GM18873 (cell line): Measurements from ENCODE around the gene FAM53B.

Source experiments
- ATAC-seq: cut with Tn5 transposase; IDR thresholded peaks from one replicate; pipeline ENCODE4 v1.9.1; 2021; ENCODE audit warnings: mild to moderate bottlenecking, moderate library complexity, moderate number of reproducible peaks; ENCODE audit not compliant: unreplicated experiment, low FRiP score

FAM53B gene

DNA sequence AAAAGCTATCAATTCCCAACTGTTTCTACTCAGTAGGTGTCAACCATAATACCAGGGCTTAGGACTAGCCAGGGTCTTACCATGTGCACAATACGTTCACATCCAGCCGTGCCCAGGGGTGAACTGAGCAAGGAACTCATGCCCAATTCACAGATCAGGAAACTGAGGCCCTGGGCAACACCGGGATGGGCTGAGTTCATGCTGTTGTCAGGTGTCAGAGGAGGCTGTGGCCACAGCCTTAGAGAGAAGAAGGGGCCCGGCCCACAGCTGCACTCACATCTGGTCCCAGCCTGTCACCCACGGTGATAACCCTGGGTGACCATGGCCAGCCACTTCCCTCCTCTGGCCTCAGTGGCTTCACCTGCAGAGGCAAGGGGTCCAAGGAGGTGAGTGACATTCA, 92.0 kb downstream of the FAM53B start:
- no peak for ATAC-seq

DNA sequence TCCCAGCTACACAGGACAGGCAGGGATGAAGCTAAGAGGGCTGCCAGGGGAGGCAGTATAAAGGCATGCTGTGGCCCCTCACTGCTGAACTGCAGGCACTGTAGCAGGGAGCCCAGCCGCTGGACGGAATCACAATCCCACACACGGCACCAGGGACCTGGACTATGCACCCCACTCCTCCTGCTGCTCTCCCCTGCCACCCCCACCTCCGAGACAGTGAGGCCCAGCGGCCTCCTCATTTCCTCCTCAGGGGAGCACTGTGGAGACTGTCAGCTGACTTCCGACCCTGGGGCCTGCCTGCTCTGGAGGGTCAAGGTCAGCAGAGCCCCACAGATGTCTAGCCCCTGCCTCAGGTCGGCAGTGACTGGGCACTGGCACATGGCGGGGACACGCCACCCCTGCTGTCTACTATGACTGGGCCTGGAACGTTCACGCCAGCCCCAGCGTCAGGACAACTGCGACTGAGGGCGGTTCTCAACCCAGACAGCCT, 92.7 kb downstream of the FAM53B start:
- ATAC-seq, result no peak

DNA sequence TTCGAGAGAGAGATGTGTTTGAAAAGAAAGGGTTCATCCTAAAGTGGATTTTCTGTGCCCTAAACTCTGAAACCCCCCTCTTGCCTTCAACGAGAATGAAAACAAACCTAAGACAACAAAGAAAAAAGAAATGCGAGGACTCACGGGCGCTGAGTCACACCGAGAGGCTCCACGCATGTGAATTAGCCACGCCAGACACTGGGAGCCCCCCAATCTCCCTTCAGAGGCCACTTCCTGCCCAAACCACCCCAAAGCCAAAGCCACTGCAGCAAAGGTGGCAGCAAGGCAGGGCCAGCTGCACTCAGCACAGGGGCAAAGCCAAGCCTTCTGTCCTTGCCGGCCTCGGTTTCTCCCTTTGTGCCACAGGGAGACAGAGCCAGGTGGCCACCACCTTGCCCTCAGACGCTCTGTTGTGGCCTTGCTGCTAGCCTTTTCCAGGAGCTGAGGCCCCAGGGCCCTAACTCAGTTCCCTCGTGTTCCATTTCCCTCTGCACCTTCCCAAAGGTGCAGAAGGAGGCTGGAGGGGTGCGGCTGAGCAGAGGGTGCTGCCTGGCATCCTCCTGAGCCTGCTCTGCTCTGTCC, 93.3 kb downstream of the FAM53B start:
- no peak for ATAC-seq

DNA sequence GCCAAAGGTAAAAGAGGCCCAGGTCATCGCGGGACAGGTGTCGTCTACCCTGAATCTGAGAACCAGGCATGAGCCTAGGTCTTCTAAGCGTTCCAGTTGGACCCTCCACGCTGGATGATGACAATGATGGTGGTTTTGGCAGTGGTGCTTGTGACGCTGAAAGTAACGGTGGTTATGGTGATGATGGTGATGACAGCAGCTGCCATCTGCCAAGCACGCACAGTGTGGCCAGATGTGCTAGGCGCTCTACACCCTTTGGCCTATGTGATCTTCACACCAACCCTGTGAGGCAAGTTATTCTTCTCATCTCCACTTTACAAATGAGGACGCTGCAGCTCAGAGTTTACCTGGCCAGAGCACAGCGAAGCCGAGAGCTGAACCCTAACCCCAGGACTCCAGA, 93.9 kb downstream of the FAM53B start:
- ATAC-seq, result no peak

DNA sequence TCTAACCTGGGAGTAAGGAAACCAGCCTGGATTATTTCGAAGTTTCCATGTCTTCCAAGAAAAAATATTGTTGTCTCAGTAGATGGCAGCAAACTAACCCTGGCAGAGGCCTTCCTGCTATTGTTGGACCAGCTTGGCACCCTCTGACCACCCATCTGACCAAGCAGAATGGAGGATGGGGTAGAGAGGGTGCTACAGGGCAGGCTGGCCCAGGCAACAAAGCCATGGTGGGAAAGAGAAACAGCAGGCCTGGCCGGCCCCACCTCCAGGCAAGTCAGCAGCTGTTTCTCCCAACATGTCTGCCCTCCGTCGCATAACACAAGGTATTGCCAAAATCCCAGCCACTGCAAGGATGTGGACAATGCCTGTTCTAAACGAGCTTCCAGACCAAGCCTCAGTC, 95.0 kb downstream of the FAM53B start:
- no peak for ATAC-seq

DNA sequence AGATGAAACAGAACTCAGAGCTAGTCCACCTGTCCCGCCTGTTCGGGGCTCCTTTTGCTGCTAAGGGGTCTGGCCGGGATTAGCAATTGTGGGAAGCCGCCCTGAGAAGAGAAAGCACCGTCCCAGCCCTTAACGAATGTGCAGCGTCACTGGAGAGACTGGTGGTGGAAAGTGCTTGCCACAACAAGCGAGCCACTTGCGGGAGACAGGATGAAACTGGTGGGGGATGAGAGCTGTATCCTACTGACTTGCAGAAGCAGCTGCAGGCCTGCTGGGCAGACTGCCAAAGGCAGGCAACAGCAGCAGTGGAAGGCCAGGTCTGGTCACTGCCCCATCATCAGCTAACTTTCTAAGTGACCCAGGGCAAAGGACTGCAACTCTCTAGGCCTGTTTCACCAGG, 95.4 kb downstream of the FAM53B start:
- ATAC-seq, result no peak

DNA sequence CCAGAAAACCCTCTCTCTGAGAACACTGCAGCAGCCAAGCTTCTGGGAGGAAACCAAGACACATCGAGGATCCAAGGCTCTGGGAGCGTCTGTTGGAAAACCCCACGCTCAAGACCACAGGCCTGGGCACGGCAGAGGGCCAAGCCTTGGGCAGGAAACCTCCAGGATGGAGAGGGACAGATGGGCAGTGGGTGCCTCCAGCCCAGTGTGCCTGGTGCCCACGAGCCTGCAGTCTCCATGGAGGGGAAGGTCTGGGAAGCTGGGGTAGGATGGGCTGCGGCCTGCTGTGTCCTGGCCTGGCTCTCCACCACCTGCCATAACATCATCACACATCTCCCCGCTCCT, 96.1 kb downstream of the FAM53B start:
- no peak for ATAC-seq

DNA sequence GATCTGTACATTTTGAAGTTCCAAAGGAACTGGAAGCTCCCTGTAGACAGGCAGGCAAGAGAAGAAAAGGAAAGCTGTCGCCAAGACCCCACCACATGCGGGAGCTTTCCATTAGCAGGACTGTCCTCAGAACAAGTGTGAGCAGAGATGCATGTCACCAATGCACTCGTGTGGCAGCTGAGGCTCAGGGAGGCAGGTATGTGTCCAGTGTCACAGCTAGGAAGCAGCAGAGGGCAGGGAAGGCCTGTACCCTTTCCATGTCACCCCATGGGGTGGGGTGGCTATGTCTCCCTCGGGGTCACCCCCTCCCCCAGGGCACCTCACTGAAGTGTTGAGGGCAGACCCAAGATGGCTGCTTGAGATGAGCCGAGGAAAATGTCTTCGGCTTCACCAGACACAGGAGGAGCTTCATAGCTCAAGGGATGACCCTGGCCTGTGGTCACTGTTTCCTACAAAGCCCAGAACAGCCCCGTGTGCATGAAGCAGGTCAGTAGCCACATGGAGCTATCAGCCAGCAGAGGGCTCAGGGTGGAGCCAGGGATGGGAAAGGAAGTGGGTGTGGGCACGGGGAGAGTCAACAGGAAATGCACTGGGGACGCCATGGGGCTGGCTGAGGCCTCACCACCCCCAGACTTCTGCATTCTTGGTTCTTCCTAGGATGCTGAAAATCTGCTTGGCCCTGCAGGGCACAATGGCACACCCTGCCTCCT, 96.6 kb downstream of the FAM53B start:
- no peak for ATAC-seq

DNA sequence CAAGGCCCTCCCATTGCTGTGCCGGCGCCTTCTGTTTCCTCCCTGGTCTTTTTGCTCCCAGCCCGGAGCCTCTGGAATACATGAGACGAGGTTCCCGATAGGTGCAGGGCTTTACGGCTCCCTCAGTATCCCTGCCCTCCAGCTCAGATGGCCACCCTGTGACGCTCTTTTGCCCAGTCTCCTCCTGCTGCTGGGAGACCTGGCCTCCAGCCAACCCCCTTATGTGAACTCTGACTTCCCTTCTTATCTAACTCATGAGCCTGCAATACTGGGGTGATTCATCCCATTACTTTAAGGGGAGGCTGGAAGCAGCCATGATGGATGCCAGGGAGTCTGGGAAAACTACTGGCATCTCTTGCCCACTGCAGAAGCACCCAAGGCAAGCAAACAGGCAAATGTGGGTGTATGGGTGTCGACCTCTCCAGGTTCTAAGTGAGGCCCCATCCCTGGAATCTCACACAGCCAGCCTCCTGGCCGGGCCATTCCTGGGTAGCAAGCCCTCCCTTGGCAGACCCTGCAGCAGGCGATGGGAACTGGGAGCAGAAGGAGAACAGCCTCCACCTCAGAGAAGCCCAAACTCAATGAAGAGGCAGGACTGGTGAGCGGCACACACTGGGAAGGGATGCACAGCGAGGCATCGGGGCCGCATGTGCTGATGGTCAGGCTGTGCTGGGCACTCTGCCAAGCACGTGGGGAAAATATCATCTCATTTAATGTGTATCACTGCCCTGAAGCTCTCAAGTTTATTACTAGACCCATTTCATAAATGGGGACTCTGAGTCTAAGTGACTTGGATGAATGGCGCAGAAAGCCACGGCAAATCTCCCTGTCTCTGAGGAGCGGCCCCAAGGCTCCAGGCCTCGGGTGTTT, 97.5 kb downstream of the FAM53B start:
- ATAC-seq, result no peak

DNA sequence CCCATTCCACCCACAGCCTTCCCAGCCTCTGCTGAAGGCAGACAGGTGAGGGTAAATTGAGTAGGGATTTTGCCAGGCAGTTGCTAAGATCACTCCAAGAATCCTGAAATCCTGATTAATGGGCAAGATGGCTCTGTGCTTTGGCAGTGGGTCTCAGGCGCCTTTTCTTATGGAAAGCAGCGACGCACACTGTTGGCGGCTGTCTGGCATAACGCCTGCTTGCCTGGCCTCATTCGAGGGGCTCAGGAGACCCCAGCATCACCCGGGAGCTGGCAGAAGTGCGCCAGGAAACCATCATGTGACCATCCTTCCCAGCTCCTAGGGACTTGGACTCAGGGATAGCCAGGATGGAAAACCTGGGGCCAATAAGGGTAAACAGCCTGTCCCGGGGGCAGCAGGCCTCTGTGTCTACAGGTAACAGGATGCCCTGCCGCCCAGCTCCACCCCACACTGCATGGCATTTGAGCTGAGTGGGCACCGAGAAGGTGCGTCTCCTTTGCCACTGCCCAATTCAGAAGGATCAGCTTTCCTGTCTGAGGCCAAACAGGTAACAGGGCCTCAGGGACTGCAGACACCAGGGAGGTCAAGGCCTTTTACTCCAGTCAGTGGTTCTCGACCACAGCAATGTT, 98.6 kb downstream of the FAM53B start:
- ATAC-seq, result no peak

DNA sequence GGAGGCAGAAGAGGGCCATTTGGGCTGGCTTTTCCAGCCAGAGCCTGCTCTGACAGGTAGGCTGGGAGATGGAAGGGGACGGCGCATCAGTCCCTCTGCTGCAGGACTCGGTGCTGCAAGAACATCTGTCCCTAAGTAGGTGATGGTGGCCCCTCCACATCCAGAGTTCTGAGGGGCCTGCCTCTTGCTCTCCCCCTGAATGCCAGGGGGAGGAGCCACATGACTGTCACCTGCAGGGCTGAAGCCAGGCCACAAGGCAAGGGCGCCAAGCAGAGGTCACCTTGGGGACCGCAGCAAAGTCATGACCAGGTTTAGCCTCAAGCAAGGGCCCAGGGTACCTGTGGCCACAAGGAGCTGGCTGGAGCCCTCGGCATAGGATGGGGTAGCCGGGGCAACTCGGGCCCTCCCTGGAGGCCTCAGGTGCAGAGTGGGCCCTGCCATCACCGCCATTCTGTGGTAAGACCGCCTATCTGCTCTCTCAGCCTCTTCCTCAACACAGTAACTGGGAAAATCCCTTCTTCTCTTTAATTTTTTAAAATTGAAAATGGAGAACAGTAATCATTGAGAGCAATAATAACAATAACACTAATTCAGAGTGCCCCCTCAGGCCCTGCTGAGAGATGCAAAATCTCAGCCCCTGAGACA, 99.3 kb downstream of the FAM53B start:
- no peak for ATAC-seq

DNA sequence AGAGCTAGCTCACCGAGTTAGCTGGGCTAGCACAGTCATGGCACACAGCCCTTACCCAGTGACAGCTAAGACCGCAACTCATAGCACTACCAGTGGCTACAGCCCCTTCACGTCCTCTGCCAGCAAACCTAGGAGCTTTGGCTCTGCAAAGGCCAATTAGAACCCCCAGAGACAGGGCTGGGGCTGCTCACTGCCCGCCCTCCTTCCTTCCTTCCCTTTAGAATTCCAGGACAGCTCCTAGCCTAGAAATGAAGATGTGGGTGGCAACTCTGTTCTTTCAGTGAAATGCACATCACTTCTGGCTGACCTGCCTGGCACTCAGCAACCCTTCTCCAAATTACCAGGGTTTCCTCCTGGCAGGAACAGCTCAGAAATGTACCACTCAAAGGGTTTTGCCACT, 99.9 kb downstream of the FAM53B start:
- ATAC-seq, result no peak

DNA sequence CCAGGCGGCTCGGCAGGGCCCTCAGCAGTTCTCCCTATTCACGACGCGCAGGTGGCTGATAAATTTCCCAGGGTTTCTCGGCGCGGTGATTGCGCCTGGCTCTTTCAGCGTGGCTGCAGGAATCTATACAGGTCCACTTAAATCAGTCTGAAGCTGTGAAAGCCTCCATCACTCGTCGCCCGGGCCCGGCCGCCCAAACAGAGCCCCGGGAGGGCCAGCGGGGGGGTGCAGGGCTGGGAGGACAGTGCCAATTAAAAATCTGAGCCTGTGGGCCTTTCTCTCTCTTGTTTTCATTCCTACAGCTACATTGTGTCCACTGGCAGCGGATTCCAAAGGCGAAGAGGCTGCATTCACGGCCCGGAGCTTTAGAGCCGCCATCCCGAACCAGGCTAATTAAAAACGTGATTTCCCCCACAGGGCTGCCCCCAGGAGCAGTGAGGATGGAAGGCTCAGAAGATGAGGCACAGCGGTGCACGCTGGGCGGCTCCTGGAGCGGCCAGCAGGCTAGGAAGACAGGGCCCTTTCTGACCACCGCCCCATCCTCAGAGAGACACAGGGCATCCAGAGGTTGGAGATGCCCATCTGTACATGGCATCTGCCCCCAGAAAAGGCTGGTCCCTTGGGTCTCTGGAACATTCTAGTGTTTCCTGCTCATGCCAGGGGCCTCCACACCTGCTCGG, 100.7 kb downstream of the FAM53B start:
- no peak for ATAC-seq

DNA sequence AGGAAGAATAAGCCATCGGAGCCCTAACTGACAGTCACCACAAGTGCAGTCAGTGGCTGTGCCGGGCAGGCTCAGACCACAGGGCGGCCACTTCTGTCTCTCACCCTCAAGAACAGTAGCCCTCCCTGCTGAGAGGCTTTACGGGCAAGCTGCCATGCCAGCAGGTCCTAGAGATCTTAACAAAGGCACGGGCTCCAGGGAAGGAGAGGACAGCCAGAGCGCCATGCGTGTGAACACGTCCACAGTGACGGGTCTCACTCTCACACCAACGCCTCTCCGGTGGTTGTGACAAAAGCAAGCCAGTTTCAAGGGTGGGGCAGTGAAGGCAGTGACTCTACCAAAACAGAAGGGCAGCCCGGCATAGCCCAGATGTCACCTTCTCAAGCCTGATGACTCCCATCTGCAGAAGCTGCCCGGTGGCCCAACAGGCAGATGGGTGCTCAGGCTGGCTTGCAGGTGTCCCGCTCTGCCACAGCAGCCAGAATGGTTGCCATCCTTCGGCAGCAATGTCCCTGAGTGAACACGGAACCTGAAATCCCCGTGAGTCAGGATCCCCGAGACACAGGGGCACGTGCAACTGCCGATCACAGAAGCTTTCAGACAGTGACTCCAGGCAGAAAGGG, 102.0 kb downstream of the FAM53B start:
- ATAC-seq, result no peak

DNA sequence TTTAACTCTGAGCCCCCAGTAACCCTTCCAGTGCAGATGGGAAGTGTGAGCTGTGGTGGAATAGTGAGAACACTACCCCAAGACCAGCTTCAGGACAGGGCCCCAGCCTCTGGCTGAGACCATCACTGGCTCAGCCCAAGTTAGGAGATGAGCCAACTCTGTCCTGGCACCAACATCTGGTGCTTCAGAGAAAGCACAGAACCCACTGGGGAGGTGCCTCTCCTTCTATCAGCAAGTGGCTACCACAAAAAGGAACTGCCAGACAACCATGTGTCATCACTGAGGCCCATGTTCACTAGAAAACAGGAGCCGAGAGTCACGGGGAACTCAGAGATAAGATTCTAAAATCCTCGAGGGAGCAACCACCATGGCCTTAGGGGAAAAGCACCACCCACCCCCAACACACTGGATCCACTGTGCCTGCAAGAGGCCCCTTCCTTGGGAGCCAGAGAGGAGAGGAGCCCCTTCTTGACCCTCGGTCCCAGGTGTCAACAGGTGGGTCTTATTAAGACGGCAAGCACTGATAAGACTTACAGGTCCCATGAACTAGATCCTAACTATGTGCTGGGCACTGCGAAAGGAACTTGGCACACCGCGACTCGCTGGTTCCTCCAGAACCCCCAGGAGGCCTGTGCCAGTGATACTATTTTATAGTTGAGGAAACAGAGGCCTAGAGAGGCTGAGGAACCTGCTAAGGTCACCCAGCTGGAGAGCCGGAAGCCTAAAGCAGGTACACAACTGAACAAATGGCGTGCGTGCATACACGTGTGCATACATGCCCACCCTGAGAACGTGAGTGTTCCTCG, 102.7 kb downstream of the FAM53B start:
- peak; percentile 47 for ATAC-seq

DNA sequence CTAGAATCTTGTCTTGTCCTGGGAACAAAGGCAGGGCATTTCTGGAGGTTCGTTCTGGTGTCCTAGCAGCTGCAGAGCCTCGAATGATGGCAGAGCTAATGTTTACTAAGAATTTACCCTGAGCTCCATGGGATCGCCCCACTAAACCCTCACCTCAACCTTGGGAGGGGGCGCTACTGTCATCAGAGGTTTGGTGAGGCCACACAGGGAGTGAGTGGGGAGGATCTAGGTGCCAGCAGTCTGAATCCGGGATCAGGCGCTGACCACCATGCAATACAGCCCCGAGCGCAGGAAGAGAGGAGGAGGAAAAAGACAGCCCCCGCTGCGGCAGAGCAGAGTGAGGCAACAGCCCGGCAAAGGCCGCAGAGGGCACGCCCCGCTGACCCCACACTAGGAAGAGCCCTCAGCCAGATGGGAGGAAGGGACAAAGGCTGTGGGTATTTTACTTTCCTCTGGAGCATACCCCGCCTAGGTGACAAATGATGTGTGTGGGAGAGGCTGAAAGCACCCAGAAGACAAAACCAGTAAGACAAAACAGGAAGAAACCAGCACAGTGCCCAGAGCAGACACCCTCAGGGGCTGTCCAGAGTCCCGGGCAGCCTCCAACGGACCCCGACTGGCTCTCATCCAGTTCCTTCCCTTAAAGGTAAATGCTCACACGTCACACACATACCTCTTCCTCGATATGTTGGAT, 103.5 kb downstream of the FAM53B start:
- peak; percentile 33 for ATAC-seq

DNA sequence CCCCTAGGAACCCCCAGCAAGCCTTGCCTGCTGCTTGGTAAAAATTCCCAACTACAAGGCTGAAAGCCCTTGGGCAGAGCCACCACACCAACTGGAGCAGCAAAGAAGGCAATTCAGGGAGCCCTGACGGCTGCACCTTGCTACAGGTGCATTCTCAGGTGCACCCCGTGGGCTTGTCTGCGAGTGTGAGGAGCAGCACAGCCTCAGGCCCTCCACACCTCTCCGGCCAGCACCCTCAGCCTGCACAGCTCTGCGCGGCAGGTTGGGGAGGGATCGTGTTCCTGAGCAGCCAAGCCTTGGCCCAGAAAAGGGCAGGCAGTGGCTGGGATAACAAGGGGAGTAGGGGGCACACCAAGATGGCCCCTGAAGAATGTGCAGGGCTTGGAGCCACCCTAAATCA, 104.1 kb downstream of the FAM53B start:
- no peak for ATAC-seq

DNA sequence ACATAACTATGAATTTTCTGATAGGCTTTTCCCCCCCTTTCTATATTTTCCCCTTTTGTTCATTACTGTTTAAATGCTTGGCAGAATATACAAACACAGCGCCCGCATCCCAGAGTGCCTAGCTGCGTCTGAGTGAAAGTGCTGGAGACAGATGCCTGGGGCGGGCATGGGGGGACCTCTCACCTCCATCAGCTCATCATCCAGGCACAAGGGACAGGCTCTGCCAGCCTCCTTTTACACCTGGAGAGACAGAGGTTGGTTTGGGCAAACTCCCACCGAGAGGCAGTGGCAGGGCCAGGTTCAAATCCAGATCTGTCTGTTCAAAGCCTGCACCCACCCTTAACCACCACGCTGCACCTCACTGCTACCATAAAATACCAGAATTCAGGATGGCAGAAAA, 104.5 kb downstream of the FAM53B start:
- no peak for ATAC-seq
